Measurements from ENCODE around the gene VDR.
"Not testable (repeated sequence)": the region's sequence is repeated elsewhere in the genome, so short reads cannot be mapped to it uniquely, and the experiment has no call there.

The VDR gene

GRCh38 chr12:47846294-47846996 lies 58.3 kb downstream of the VDR start:
- no peak for DNase-seq (ENCODE audit: low read depth)

GRCh38 chr12:47845081-47845480 lies 59.7 kb downstream of the VDR start:
- no peak for DNase-seq (ENCODE audit: low read depth)

DNA sequence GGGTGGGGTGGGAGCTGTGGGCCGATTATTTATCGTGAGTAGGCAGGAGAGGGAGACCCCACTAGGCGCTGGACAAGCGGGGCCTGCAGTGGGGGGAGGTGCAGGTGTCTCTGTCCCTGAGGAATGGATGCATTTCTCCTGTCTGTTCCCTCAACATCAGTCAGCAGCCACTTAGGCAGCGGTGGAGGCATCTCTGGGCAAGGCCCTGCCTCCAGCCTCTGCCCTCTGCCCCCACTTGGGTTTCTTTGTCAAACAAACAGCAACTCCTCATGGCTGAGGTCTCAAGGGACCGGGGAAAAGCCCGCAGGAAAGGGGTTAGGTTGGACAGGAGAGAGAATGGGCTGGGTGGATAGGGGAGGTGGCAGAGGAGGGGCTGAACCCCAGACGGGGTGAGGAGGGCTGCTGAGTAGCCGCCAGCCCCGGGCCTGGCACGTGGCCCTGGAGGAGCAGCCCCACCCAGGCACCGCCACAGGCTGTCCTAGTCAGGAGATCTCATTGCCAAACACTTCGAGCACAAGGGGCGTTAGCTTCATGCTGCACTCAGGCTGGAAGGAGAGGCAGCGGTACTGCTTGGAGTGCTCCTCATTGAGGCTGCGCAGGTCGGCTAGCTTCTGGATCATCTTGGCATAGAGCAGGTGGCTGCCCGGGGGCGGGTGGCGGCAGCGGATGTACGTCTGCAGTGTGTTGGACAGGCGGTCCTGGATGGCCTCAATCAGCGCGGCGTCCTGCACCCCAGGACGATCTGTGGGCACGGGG lies 60.4 kb downstream of the VDR start:
- DNase-seq (ENCODE audit: low read depth): no peak

DNA sequence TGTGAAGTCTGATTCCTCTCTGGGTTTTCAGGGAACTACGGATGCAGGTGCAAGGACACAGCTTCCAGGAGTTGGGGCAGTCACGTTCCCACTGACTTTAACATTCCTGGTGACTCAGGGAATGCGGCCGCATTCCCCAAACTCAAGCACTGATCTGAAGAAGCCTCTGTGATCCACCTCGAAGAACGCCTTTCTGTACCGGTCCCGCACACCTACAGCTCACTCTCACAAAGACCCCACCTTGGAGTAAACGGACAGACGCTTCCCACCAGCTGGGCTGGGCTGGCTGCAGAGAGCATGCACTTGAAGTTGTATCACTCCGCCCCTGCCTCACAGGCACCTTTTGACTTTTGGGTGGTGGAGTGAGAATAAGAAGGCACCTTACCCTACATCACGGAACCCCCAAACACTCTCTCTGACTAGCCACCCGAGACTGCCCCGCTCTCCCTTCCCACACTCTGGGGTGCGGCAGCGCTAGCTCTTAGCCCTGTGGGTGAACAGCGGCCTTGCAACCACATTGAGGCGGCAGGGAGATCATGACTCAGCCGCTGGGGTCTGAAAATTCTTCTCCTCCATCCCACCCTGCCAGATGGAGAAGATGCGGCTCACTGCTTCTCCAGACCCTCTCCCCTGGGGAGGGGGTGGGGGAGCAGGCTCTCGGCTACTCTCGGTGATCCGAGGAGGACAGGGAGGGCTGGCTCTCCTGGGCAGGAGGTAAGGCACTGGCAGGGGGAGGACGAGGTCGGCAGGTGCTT lies 61.4 kb downstream of the VDR start:
- DNase-seq (ENCODE audit: low read depth): no peak

GRCh38 chr12:47842543-47842942 lies 62.3 kb downstream of the VDR start:
- not testable (repeated sequence) for DNase-seq (ENCODE audit: low read depth)

DNA sequence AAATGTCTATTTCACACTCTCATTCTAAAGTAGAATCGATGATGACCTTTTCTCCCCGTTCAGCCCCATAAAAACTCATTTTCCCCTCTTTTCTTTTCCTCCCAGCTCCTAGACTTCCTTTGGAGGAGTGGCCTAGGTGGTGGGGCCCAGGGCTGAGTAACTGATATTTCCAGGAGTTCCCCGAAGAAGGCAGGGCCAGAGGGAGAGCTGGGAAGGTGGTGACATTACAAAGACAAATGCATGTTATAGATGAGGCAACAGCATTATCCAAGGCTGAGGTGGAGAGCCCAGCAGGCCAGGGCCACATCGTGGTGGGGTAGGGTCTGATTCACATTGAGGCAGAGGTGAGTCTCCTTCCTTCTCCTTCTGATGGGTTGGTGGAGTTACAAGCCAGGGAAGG lies 62.9 kb downstream of the VDR start:
- no peak for DNase-seq (ENCODE audit: low read depth)

DNA sequence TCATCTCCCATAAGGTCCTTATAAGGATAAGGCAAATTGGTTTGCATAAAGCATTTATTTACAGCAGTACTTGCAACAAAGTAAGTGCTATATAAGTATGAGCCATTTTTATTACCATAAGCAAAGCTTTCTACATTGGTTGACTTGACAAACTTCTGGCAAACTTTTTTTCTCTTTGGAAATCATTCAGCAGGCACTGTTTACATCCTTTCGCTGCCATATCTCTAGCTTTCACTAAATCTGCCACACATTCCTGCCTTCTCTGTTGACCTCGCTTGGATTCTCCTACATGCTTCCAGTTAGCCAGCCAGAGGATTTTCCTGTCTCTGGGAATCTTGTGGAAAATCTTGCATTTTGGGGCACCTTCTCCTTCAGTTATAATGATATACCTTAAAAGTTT lies 63.3 kb downstream of the VDR start:
- DNase-seq (ENCODE audit: low read depth): no peak

DNA sequence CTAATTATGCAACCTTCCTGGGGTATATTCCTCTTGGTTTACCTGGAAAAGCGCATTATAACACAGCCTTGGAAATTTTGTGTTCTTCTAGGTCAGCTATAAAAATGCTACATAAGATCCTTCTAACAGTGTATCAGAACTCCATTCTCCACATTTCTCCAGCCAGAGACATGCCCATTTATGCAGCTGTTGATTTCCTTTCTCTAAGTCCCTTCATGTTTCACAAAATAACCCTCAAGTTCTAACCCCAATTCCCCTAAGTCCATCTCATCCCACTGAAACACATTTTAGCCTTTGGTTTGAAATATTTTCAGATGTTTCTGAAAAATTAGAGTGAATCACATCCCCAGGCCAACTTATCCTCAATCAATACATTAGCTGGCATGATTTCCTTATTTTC lies 64.2 kb downstream of the VDR start:
- DNase-seq (ENCODE audit: low read depth): no peak

GRCh38 chr12:47839214-47839876 lies 65.4 kb downstream of the VDR start:
- DNase-seq (ENCODE audit: low read depth): no peak

DNA sequence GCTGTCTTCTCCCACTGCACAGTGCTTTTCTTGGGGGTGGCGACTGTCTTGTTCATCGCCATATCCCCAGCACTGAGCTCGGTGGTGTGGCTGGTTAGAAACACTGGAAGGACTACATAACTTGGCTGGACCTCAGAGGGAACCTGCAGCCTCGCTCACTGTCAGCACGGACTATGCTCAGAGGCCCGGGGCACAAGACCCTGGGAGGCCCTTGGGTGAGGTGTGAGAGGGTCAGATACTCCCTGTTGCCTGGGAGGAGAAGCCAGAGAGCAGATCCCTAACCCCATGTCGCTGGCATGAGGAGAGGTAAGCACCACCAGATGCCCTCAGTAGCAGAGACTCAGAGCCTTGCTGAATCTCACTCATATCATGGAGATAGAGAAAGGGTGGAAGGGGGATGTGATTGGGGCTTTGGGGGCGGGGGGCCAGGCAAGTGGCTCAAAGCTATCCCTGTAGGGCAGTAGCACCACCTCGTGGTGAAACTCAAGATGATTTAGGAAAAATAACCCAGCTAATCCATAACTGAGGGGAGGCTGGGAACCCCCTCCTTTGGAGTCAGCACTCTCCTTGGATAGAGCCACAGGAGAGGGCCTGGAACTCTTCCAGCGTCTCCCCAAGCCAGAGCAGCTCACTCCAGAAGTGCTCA lies 66.4 kb downstream of the VDR start:
- DNase-seq (ENCODE audit: low read depth): no peak

- DNase-seq (ENCODE audit: low read depth): no peak
Measured at GRCh38 chr12:47837190-47838171, 67.3 kb downstream of the VDR start.

DNA sequence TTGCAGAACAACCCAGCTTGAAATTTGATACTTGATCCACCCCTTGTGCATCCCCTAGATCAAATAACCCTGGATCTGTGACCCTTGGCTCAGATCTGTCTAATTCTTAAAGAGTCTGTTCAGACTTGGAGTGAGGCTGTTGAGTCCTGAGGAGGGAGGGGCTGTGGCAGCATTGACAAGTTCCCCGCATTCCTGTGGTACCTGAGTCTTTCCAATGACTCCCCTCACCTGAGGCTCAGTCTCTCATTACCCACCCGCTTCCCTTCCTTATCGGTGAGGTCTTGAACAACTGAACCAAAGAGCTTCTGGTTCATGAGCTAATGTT lies 69.0 kb downstream of the VDR start:
- DNase-seq (ENCODE audit: low read depth): no peak

GRCh38 chr12:47835006-47835830 lies 69.6 kb downstream of the VDR start:
- no peak for DNase-seq (ENCODE audit: low read depth)

- DNase-seq (ENCODE audit: low read depth): no peak
Measured at GRCh38 chr12:47834199-47834903, 70.4 kb downstream of the VDR start.

DNA sequence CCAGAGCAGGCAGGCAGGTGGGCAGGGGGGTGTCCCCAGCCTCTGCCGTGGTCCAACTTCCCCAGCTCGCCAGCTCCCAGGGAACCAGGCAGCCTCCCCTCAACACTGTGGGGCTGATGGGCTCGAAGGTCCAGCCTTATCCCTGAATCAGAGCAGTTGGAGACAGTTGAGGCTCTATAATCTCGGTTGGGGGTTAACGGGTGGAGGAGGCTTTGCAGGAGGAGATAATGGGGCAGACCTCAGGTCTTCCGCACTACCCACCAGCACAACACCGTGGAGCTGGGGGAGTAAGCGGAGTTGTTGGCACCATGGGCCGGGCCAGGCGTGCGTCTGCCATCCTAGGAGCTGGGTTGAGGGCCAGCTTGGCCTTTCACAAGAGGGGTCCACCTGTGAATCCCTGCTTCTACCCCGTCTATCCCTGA lies 71.2 kb downstream of the VDR start:
- no peak for DNase-seq (ENCODE audit: low read depth)

- DNase-seq (ENCODE audit: low read depth): no peak
Measured at GRCh38 chr12:47832263-47832933, 72.4 kb downstream of the VDR start.

DNA sequence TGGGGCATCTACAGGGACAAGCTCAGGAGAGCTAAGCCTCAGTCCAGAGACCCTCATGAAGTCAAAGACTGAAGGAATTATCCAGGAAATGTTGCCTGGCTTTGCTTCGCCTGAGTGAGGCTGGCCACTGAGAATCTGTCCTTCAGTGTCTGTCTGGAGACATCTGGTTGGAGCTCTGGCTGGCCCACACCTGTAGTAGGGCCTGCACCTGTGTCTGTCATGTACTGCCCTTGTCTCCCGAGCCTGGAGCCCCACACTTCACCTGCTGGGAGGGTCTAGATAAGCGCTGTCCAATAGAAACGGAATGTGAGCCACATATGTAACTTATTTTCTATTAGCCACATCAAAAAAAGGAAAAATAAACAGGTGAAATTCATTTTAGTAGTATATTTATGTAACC lies 75.2 kb downstream of the VDR start:
- no peak for DNase-seq (ENCODE audit: low read depth)

DNA sequence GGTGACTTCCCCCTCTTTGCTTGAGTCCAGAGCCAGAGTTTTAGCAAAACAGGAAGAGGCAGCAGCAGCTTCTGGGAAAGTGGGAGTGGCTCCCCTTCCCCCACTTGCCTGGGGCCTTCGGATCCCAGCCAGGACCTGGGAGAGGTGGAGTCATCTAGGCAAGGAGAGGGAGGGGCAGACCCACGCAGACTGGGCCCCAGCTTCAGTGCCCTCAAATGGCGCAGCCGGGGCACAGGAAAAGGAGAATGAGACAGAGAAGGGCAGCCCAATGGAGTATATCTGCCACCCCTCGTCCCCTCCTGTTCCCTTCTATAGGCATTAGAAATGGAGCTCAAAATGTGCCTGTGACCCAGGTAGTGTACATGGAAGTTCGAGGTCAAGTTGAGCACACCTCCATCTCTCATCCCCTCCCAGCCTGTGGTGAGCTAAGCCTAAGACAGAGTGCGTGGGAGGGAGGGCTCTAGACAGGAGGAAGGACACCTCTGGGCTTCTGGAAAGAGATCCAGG lies 75.8 kb downstream of the VDR start:
- no peak for DNase-seq (ENCODE audit: low read depth)
